Activated CD8-positive, alpha-beta T cell treated with anti-CD3 and anti-CD28 coated beads for 36 hours (primary cell): ENCODE measurements around the gene KCTD7. TPM values are rescaled to one million over a fixed set of nuclear protein-coding genes. Genes with fewer than 3 reads are reported as not detected.
"Not testable (repeated sequence)": the region's sequence is repeated elsewhere in the genome, so short reads cannot be mapped to it uniquely, and the experiment has no call there.

Source experiments
- ATAC-seq: fragments of 200-7000 bp; cut with Tn5 transposase; one replicate; pipeline ENCODE4 v1.10.0; 2021; ENCODE audit warnings: mild to moderate bottlenecking, moderate library complexity
- CTCF ChIA-PET: fragments of 350-600 bp; sonication (Branson Sonifier 250); formaldehyde crosslinking; loops from one replicate; lab custom pipeline; 2021; ENCODE audit warnings: antibody characterized with exemption; lab: Charles Lee
- POLR2A ChIA-PET: fragments of 350-600 bp; sonication (Branson Sonifier 250); formaldehyde crosslinking; loops from one replicate; lab custom pipeline; 2021; ENCODE audit warnings: antibody characterized with exemption; lab: Charles Lee
- DNase-seq: peaks from one replicate; pipeline ENCODE4 v3.0.0-alpha.2; 2020
- H3K27ac Mint-ChIP-seq: one replicate; pipeline ENCODE4 v1.8.0; 2021; ENCODE audit warnings: mild to moderate bottlenecking, mixed read lengths
- H3K27me3 Mint-ChIP-seq: one replicate; pipeline ENCODE4 v1.8.0; 2021; ENCODE audit warnings: mixed read lengths
- H3K36me3 Mint-ChIP-seq: one replicate; pipeline ENCODE4 v1.8.0; 2021; ENCODE audit warnings: low read depth, mixed read lengths
- H3K4me1 Mint-ChIP-seq: one replicate; pipeline ENCODE4 v1.8.0; 2021; ENCODE audit warnings: low read depth, mixed read lengths
- H3K4me3 Mint-ChIP-seq: one replicate; pipeline ENCODE4 v1.8.0; 2021; ENCODE audit warnings: mild to moderate bottlenecking, moderate library complexity, mixed read lengths
- H3K9me3 Mint-ChIP-seq: one replicate; pipeline ENCODE4 v1.8.0; 2021; ENCODE audit warnings: mixed read lengths
- CTCF ChIP-seq: fragments of 200-600 bp; IDR thresholded peaks from one replicate; pipeline ENCODE4 v1.8.0; 2022; ENCODE audit warnings: antibody characterized with exemption, mild to moderate bottlenecking
- intact Hi-C: fragments of 100-400 bp; cut with micrococcal nuclease; formaldehyde crosslinking; loops from one replicate; pipeline ENCODE4 v1.10.0; 2022
- total RNA-seq, 2 experiments: library from RNA; stranded (reverse); gene quantifications; one replicate each; pipeline ENCODE4 v1.2.3, GENCODE V29; 2021

The KCTD7 gene
- total RNA-seq, 2 experiments from 2014 or later = 4.8 to 5.4 TPM

- DNase-seq (no peak), ATAC-seq (no peak)
- ChIA-PET POLR2A (no interaction called here), CTCF (no interaction called here)
- no peaks in the 10 kb centered on the region for H3K9me3 Mint-ChIP-seq
- no peak for TF ChIP-seq CTCF
- H3K27ac Mint-ChIP-seq = no peak overlapping the region
- H3K4me3 Mint-ChIP-seq = no peak overlapping the region
- no peaks in the 10 kb centered on the region for H3K36me3 Mint-ChIP-seq
- H3K4me1 Mint-ChIP-seq = no peaks in the 10 kb centered on the region
- H3K27me3 Mint-ChIP-seq = no peaks in the 10 kb centered on the region
- intact Hi-C loops = no loop called here
Measured at GRCh38 chr7:66617295-66617694, 11.4 kb upstream of the KCTD7 start.

- H3K4me1 Mint-ChIP-seq, H3K27ac Mint-ChIP-seq, ATAC-seq: not testable (repeated sequence)
Measured at GRCh38 chr7:66619341-66619948, 9.2 kb upstream of the KCTD7 start.

GRCh38 chr7:66626331-66626934 is 2.2 kb upstream of the KCTD7 start:
- H3K27me3 Mint-ChIP-seq = no peaks in the 10 kb centered on the region
- ATAC-seq (no peak), DNase-seq (no peak)
- TF ChIP-seq CTCF = no peak
- H3K9me3 Mint-ChIP-seq = no peaks in the 10 kb centered on the region
- ChIA-PET POLR2A (no interaction called here), CTCF (no interaction called here)
- intact Hi-C loops = loop anchor here (5.0 kb wide), 1 partner anchor 34 kb away; no protein-coding TSS in a partner anchor
- H3K4me1 Mint-ChIP-seq = peaks cover 23% of the 10 kb centered on the region
- no peak overlapping the region for H3K4me3 Mint-ChIP-seq
- H3K27ac Mint-ChIP-seq = no peak overlapping the region
- H3K36me3 Mint-ChIP-seq = no peaks in the 10 kb centered on the region

More at GRCh38 chr7:66619341-66619948, 9.2 kb upstream of the KCTD7 start:
- CTCF ChIA-PET, DNase-seq, H3K4me3 Mint-ChIP-seq, POLR2A ChIA-PET, H3K36me3 Mint-ChIP-seq, H3K9me3 Mint-ChIP-seq, intact Hi-C loops, H3K27me3 Mint-ChIP-seq: not testable (repeated sequence)

GRCh38 chr7:66627151-66627681 is 1.5 kb upstream of the KCTD7 start:
- Mint-ChIP-seq H3K4me1 (peaks cover 30% of the 10 kb centered on the region), H3K9me3 (no peaks in the 10 kb centered on the region), H3K36me3 (no peaks in the 10 kb centered on the region), H3K4me3 (peak overlapping the region; percentile 39), H3K27ac (no peak overlapping the region), H3K27me3 (no peaks in the 10 kb centered on the region)
- no peak for DNase-seq
- POLR2A ChIA-PET = interaction anchor here (0.6 to 1.9 kb wide), 2 partner anchors 28 to 377 kb away, joined by 3 to 6 read pairs; no protein-coding TSS in a partner anchor
- CTCF ChIA-PET = interaction anchor here (0.9 kb wide), 1 partner anchor 70 kb away, joined by 3 read pairs; no protein-coding TSS in a partner anchor
- intact Hi-C loops = loop anchor here (5.0 kb wide), 1 partner anchor 35 kb away; no protein-coding TSS in a partner anchor
- TF ChIP-seq CTCF = no peak
- no peak for ATAC-seq

- peak overlapping the region; percentile 83 for H3K27ac Mint-ChIP-seq
- peak overlapping the region; percentile 84 for H3K4me3 Mint-ChIP-seq
- no peaks in the 10 kb centered on the region for H3K9me3 Mint-ChIP-seq
- no peaks in the 10 kb centered on the region for H3K36me3 Mint-ChIP-seq
- CTCF ChIA-PET = interaction anchor here (0.9 to 1.2 kb wide), 2 partner anchors 33 to 70 kb away, joined by 3 read pairs; no protein-coding TSS in a partner anchor
- no peaks in the 10 kb centered on the region for H3K27me3 Mint-ChIP-seq
- no peak for TF ChIP-seq CTCF
- DNase-seq = peak; percentile 34
- POLR2A ChIA-PET = interaction anchor here (1.9 kb wide), 1 partner anchor 27 kb away, joined by 6 read pairs; no protein-coding TSS in a partner anchor
- intact Hi-C loops = loop anchor here (5.0 kb wide), 1 partner anchor 36 kb away; no protein-coding TSS in a partner anchor
- peaks cover 34% of the 10 kb centered on the region for H3K4me1 Mint-ChIP-seq
- ATAC-seq = no peak
Measured at GRCh38 chr7:66627881-66628360, 760 bp upstream of the KCTD7 start.
